Adipose tissue (tissue), 3 donors: ENCODE data around the gene MPIG6B. TPM values are rescaled to one million over a fixed set of nuclear protein-coding genes. Genes with fewer than 3 reads are reported as not detected.

Experiments used
- H3K27ac ChIP-seq: one replicate; pipeline ENCODE4 v1.5.1; 2013; ENCODE audit warnings: low read depth, low read length
- WGBS, 3 donors: extraction: QIAGEN DNeasy Blood & Tissue Kit; methylation state at CpG; one replicate each; pipeline ENCODE4 v1.1.7; 2013; 5-methylcytosine and 5-hydroxymethylcytosine counted together
- polyA plus RNA-seq, 3 donors: library from polyadenylated mRNA; stranded (reverse); fragments of 200-250 nt; gene quantifications; one replicate each; pipeline ENCODE4 v1.2.3, GENCODE V29; 2013
- donor health status: healthy with polysubstance abuse.
- donor health status: Bipolar disorder and iron deficiency.
- donor health status: healthy.

The MPIG6B gene
- polyA plus RNA-seq, 3 donors: 0.06 to 0.22 TPM; not detected in 1

DNA sequence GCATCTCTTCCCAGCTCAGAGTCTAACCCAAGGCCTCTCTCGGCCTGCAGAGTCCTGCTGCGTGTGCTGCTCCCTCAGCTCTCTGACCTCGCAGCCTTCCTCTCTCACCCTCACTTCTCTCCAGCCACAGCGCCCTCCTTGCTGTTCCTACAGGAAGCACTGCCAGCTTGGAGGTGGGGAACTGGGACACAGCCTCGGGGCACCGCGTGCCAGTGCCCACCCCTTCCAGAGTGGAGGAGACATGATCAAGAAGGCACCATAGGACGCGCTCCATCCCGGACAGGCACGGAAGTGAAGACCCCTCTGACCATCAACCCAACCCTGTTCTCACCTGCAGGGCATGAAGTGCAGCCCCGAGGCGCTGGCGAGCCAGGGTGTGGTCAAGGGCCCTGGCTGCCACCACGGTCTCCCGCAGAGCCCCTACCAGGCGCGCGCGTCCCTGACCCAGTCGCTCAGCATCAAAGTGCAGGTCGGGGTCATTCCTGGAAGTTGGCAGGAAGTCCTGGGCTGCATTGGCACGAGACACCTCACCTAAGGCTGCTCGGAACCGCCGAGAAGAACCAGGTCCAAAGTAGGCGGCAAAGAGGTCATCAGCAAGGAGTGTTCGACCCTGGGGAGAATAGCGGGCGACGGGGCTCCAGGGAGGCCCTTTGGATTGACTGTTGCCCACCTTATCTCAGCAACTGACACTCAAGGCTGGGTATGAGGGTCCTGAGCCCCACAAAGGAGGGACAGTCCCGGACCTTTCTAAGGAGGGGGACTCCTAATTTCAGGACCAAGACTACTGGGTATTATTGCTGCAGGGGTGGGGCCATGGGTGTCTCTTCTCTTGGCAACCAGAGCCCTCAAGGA is 52.7 kb downstream of the MPIG6B start:
- WGBS, 3 donors: 88 to 89% (median 89%) methylated on average over 32 of the region's 32 CpGs
- H3K27ac ChIP-seq: no peak overlapping the region

Other genes starting within 250 kb of the MPIG6B start
- gene MICB, start 225.2 kb upstream of the MPIG6B start, polyA plus RNA-seq: 1 to 10 TPM in 1 of 3 donors, under 1 TPM in 2; 0.53 to 3.3 (median 0.95) TPM
- not detected for gene MCCD1, start 194.4 kb upstream of the MPIG6B start, polyA plus RNA-seq
- gene DDX39B, start 181.4 kb upstream of the MPIG6B start, polyA plus RNA-seq: 100 to 1,000 TPM; 315 to 359 (median 351) TPM
- 1 to 10 TPM in 1 of 3 donors, under 1 TPM in 2; 0.48 to 1.8 (median 0.81) TPM for gene ATP6V1G2, start 176.8 kb upstream of the MPIG6B start, polyA plus RNA-seq
- 10 to 100 TPM; 21.5 to 40.3 (median 25.0) TPM for gene NFKBIL1, start 175.8 kb upstream of the MPIG6B start, polyA plus RNA-seq
- gene LTA, start 151.1 kb upstream of the MPIG6B start, polyA plus RNA-seq: under 1 TPM in 2 of 3 donors, not detected in 1; 0.08 to 0.21 TPM
- gene TNF, start 147.8 kb upstream of the MPIG6B start, polyA plus RNA-seq: 1 to 10 TPM in 1 of 3 donors, under 1 TPM in 2; 0.16 to 1.1 (median 0.56) TPM
- 1 to 10 TPM; 1.9 to 6.7 (median 5.3) TPM for gene LTB, start 140.9 kb upstream of the MPIG6B start, polyA plus RNA-seq
- gene LST1, start 137.1 kb upstream of the MPIG6B start, polyA plus RNA-seq: 10 to 100 TPM in 2 of 3 donors, 1 to 10 TPM in 1; 3.1 to 41.1 (median 32.1) TPM
- gene NCR3, start 130.4 kb upstream of the MPIG6B start, polyA plus RNA-seq: under 1 TPM in 2 of 3 donors, not detected in 1; 0.14 to 0.39 TPM
- gene AIF1, start 108.1 kb upstream of the MPIG6B start, polyA plus RNA-seq: 100 to 1,000 TPM in 1 of 3 donors, 10 to 100 TPM in 1, 1 to 10 TPM in 1; 7.9 to 180 (median 63.1) TPM
- 100 to 1,000 TPM in 2 of 3 donors, 10 to 100 TPM in 1; 47.8 to 112 (median 110) TPM for gene PRRC2A, start 102.7 kb upstream of the MPIG6B start, polyA plus RNA-seq
- gene BAG6, start 70.7 kb upstream of the MPIG6B start, polyA plus RNA-seq: 100 to 1,000 TPM; 109 to 202 (median 189) TPM
- 1 to 10 TPM; 2.0 to 6.5 (median 3.6) TPM for gene APOM, start 67.5 kb upstream of the MPIG6B start, polyA plus RNA-seq
- gene C6orf47, start 62.6 kb upstream of the MPIG6B start, polyA plus RNA-seq: 10 to 100 TPM in 2 of 3 donors, 1 to 10 TPM in 1; 8.8 to 17.0 (median 14.1) TPM
- gene GPANK1, start 58.4 kb upstream of the MPIG6B start, polyA plus RNA-seq: 10 to 100 TPM in 2 of 3 donors, 1 to 10 TPM in 1; 9.7 to 16.6 (median 14.0) TPM
- gene CSNK2B, start 57.3 kb upstream of the MPIG6B start, polyA plus RNA-seq: 100 to 1,000 TPM; 103 to 186 (median 172) TPM
- gene LY6G5B, start 53.4 kb upstream of the MPIG6B start, polyA plus RNA-seq: 1 to 10 TPM; 4.2 to 9.8 (median 4.8) TPM
- 1 to 10 TPM; 1.2 to 3.5 (median 2.4) TPM for gene LY6G5C, start 42.3 kb upstream of the MPIG6B start, polyA plus RNA-seq
- gene ABHD16A, start 20.0 kb upstream of the MPIG6B start, polyA plus RNA-seq: 10 to 100 TPM; 28.5 to 39.8 (median 30.5) TPM
- gene LY6G6F, start 16.5 kb upstream of the MPIG6B start, polyA plus RNA-seq: under 1 TPM in 1 of 3 donors, not detected in 2; 0.45 TPM
- not detected for gene LY6G6D, start 8.0 kb upstream of the MPIG6B start, polyA plus RNA-seq
- under 1 TPM in 1 of 3 donors, not detected in 2; 0.16 TPM for gene LY6G6C, start 1.6 kb upstream of the MPIG6B start, polyA plus RNA-seq
- 100 to 1,000 TPM in 2 of 3 donors, 10 to 100 TPM in 1; 21.9 to 213 (median 122) TPM for gene DDAH2, start 5.9 kb downstream of the MPIG6B start, polyA plus RNA-seq
- gene CLIC1, start 13.2 kb downstream of the MPIG6B start, polyA plus RNA-seq: 100 to 1,000 TPM; 140 to 335 (median 301) TPM
- gene MSH5, start 16.6 kb downstream of the MPIG6B start, polyA plus RNA-seq: 1 to 10 TPM; 2.4 to 4.4 (median 3.9) TPM
- gene SAPCD1, start 39.3 kb downstream of the MPIG6B start, polyA plus RNA-seq: 1 to 10 TPM in 1 of 3 donors, under 1 TPM in 1, not detected in 1; 0.51 to 1.4 TPM
- 1 to 10 TPM in 1 of 3 donors, under 1 TPM in 1, not detected in 1; 0.61 to 2.1 TPM for gene VWA7, start 54.0 kb downstream of the MPIG6B start, polyA plus RNA-seq
- 10 to 100 TPM; 24.2 to 38.6 (median 29.1) TPM for gene VARS1, start 72.4 kb downstream of the MPIG6B start, polyA plus RNA-seq
- gene LSM2, start 83.6 kb downstream of the MPIG6B start, polyA plus RNA-seq: 10 to 100 TPM; 29.7 to 55.0 (median 38.1) TPM
- 1 to 10 TPM in 1 of 3 donors, under 1 TPM in 2; 0.59 to 1.0 (median 0.80) TPM for gene HSPA1L, start 91.9 kb downstream of the MPIG6B start, polyA plus RNA-seq
- 100 to 1,000 TPM in 1 of 3 donors, 10 to 100 TPM in 2; 32.5 to 514 (median 76.3) TPM for gene HSPA1A, start 92.2 kb downstream of the MPIG6B start, polyA plus RNA-seq
- 100 to 1,000 TPM in 1 of 3 donors, 10 to 100 TPM in 2; 40.9 to 501 (median 47.1) TPM for gene HSPA1B, start 104.4 kb downstream of the MPIG6B start, polyA plus RNA-seq
- 10 to 100 TPM; 26.2 to 33.8 (median 31.5) TPM for gene NEU1, start 139.4 kb downstream of the MPIG6B start, polyA plus RNA-seq
- gene SLC44A4, start 155.6 kb downstream of the MPIG6B start, polyA plus RNA-seq: 1 to 10 TPM; 1.3 to 8.1 (median 6.2) TPM
- gene EHMT2, start 174.3 kb downstream of the MPIG6B start, polyA plus RNA-seq: 10 to 100 TPM; 20.1 to 35.8 (median 23.0) TPM
- 1 to 10 TPM; 1.7 to 5.2 (median 2.2) TPM for gene ZBTB12, start 178.7 kb downstream of the MPIG6B start, polyA plus RNA-seq
- 10 to 100 TPM in 2 of 3 donors, 1 to 10 TPM in 1; 1.6 to 20.4 (median 18.2) TPM for gene C2, start 204.3 kb downstream of the MPIG6B start, polyA plus RNA-seq
- gene CFB, start 222.7 kb downstream of the MPIG6B start, polyA plus RNA-seq: 100 to 1,000 TPM in 1 of 3 donors, 10 to 100 TPM in 2; 23.8 to 211 (median 49.8) TPM
- 10 to 100 TPM; 38.8 to 60.8 (median 53.2) TPM for gene NELFE, start 235.6 kb downstream of the MPIG6B start, polyA plus RNA-seq
- gene SKIC2, start 235.8 kb downstream of the MPIG6B start, polyA plus RNA-seq: 10 to 100 TPM; 28.7 to 62.6 (median 59.6) TPM
- gene DXO, start 248.8 kb downstream of the MPIG6B start, polyA plus RNA-seq: 10 to 100 TPM; 10.4 to 20.8 (median 15.8) TPM